IPS-NIHi7 (cell line): ENCODE data around the gene DSTN.
"Not testable (repeated sequence)": the region's sequence is repeated elsewhere in the genome, so short reads cannot be mapped to it uniquely, and the experiment has no call there.

Experiments used
- DNase-seq: peaks from one replicate; pipeline ENCODE4 v3.0.0; 2012; ENCODE audit warnings: mixed read lengths; ENCODE audit errors: extremely low spot score

DSTN gene

DNA sequence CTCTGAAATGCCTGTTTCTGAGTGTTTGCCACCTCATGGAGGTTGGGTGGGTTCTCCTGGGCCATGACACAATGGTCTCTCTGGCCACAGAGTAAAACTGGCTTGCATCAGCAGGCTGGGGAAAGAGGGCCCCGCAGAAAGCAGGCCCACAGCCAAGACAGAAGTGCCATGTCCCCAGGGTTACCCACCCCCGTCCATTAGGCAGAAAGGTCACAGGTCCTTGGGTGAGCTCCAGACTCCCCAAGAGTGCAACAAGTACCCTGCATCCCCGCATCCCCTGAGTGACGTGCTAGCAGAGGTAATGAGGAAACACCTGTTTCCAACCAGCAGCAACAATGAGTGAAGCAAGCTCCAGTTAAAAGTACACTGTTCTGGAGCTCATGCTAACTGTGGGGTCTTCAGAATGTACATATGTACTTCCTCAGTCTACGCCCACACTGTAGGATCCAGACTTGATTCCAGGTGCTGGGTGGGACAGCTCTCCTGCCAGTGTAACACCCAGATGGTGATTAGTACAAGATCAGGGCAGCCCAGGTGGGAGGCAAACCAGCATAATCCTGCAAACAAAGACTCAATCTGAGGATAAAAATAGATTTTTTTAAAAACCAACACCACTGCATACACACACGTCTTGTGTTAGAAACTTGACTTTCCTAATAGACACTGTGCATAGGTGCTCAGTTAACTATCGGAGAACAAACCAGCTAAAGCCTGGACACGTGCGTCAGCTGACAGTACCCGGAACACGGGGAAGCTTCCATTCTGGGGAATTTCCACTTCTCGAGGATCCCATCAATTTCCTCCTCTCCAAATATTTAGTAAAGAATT is 80.6 kb downstream of the DSTN start:
- DNase-seq = no peak

DNA sequence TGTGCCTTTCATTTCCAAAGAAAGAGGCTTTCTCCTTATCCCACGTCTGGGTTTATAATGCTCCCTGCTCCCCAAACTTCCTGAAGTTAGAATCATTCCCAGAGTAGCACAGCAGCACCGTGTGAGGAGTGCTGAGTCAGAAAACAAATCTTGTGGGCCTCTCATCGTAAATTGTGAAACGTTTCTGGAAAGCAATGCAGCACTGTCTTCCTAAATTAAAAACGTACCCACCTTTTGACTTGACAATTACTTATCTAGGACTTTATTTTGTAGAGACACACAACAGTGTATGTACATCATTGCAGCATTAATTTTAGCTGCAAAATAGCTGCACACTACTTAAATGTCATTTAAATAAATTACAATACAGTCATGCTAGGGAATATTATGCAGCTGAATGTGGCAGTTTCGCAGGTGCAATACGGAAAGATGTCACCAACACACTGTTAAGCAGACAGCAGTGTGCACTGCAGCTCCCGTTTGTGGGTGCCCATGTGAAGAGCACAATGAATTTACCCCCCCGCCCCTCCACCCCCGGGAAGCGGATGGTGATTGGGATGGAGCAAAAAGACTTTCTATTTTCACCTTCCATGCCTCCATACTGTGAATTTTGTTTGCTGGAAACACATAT is 81.4 kb downstream of the DSTN start:
- no peak for DNase-seq

- DNase-seq = no peak
Measured at GRCh38 chr20:17651760-17652388, 82.0 kb downstream of the DSTN start.

- no peak for DNase-seq
Measured at GRCh38 chr20:17652411-17652810, 82.5 kb downstream of the DSTN start.

GRCh38 chr20:17653835-17654648 is 84.2 kb downstream of the DSTN start:
- DNase-seq = no peak

- peak; percentile 54 for DNase-seq
Measured at GRCh38 chr20:17654649-17655285, 84.9 kb downstream of the DSTN start.

- peak; percentile 64 for DNase-seq
Measured at GRCh38 chr20:17655286-17655651, 85.4 kb downstream of the DSTN start.

DNA sequence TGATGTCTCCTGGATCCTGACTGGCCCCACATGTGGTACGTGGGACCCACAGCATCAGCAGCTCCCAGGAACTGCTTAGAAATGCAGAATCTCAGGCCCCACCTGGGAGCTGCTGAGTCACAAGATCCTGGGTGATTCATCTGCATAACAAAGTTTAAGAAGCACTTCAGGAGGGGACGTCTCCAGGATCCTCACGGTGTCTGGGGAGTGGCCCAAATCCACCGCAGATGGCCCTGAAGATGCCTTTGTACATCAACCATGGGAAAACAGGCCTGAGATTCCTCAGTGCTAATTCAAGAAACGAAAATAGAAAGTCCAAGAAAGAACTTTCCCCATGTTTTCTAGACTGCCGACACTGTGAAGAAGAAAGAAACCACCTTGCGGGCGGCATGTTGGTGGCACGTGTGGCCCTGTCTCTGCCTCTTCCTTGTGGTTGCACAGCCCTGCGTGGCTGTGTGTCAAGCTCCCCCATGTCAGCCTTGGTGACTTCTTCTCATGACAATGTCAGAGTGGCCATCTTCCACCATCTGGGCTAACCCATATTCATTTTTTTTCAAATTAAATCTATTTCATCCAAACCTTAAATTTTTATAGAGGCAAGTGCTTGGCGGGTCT is 86.1 kb downstream of the DSTN start:
- DNase-seq = no peak

GRCh38 chr20:17657079-17657825 is 87.4 kb downstream of the DSTN start:
- DNase-seq = no peak

GRCh38 chr20:17657898-17658647 is 88.2 kb downstream of the DSTN start:
- no peak for DNase-seq

GRCh38 chr20:17658648-17658993 is 88.7 kb downstream of the DSTN start:
- DNase-seq = no peak

GRCh38 chr20:17659344-17659743 is 89.5 kb downstream of the DSTN start:
- DNase-seq = not testable (repeated sequence)
